Stimulated activated CD4-positive, alpha-beta T cell treated with anti-CD3 and anti-CD28 coated beads, Interleukin-12 subunit alpha, Interleukin-12 subunit beta, amount 100 ng/mL, for 4 hours (primary cell): ENCODE results near the gene PGRMC2.
"Not testable (repeated sequence)": the region's sequence is repeated elsewhere in the genome, so short reads cannot be mapped to it uniquely, and the experiment has no call there.

Source experiments
- DNase-seq: peaks from one replicate; pipeline ENCODE4 v3.0.0-alpha.2; 2020

Gene PGRMC2

GRCh38 chr4:128265550-128265949, 22.1 kb downstream of the PGRMC2 start:
- not testable (repeated sequence) for DNase-seq

GRCh38 chr4:128259889-128260288, 27.7 kb downstream of the PGRMC2 start:
- not testable (repeated sequence) for DNase-seq

GRCh38 chr4:128258166-128258565, 29.4 kb downstream of the PGRMC2 start:
- not testable (repeated sequence) for DNase-seq

- DNase-seq = no peak
These were observed 31.1 kb downstream of the PGRMC2 start for GRCh38 chr4:128256539-128256938.

- DNase-seq = no peak
These were observed 31.7 kb downstream of the PGRMC2 start for GRCh38 chr4:128255906-128256305.

GRCh38 chr4:128249787-128250668, 37.6 kb downstream of the PGRMC2 start:
- no peak for DNase-seq

- DNase-seq = no peak
These were observed 39.7 kb downstream of the PGRMC2 start for GRCh38 chr4:128247906-128248305.

- DNase-seq = not testable (repeated sequence)
These were observed 42.2 kb downstream of the PGRMC2 start for GRCh38 chr4:128245391-128245790.

GRCh38 chr4:128244379-128244778, 43.2 kb downstream of the PGRMC2 start:
- DNase-seq = no peak

- no peak for DNase-seq
These were observed 45.0 kb downstream of the PGRMC2 start for GRCh38 chr4:128242601-128243000.

- DNase-seq = no peak
These were observed 45.6 kb downstream of the PGRMC2 start for GRCh38 chr4:128241981-128242380.

GRCh38 chr4:128241425-128241913, 46.1 kb downstream of the PGRMC2 start:
- DNase-seq = no peak

GRCh38 chr4:128241019-128241418, 46.6 kb downstream of the PGRMC2 start:
- no peak for DNase-seq

GRCh38 chr4:128234836-128235235, 52.8 kb downstream of the PGRMC2 start:
- no peak for DNase-seq

- no peak for DNase-seq
These were observed 54.9 kb downstream of the PGRMC2 start for GRCh38 chr4:128232719-128233118.

GRCh38 chr4:128228845-128229795, 58.5 kb downstream of the PGRMC2 start:
- no peak for DNase-seq

- DNase-seq = no peak
These were observed 59.5 kb downstream of the PGRMC2 start for GRCh38 chr4:128227991-128228571.

GRCh38 chr4:128225148-128225547, 62.5 kb downstream of the PGRMC2 start:
- no peak for DNase-seq

GRCh38 chr4:128221586-128221985, 66.0 kb downstream of the PGRMC2 start:
- DNase-seq = no peak

- DNase-seq = no peak
These were observed 67.1 kb downstream of the PGRMC2 start for GRCh38 chr4:128220286-128221235.
